GM18861 (cell line): ENCODE data around the gene PHF21B.
"Not testable (repeated sequence)": the region's sequence is repeated elsewhere in the genome, so short reads cannot be mapped to it uniquely, and the experiment has no call there.

Source experiments
- ATAC-seq: cut with Tn5 transposase; IDR thresholded peaks from one replicate; pipeline ENCODE4 v1.9.1; 2021; ENCODE audit not compliant: unreplicated experiment

PHF21B gene

DNA sequence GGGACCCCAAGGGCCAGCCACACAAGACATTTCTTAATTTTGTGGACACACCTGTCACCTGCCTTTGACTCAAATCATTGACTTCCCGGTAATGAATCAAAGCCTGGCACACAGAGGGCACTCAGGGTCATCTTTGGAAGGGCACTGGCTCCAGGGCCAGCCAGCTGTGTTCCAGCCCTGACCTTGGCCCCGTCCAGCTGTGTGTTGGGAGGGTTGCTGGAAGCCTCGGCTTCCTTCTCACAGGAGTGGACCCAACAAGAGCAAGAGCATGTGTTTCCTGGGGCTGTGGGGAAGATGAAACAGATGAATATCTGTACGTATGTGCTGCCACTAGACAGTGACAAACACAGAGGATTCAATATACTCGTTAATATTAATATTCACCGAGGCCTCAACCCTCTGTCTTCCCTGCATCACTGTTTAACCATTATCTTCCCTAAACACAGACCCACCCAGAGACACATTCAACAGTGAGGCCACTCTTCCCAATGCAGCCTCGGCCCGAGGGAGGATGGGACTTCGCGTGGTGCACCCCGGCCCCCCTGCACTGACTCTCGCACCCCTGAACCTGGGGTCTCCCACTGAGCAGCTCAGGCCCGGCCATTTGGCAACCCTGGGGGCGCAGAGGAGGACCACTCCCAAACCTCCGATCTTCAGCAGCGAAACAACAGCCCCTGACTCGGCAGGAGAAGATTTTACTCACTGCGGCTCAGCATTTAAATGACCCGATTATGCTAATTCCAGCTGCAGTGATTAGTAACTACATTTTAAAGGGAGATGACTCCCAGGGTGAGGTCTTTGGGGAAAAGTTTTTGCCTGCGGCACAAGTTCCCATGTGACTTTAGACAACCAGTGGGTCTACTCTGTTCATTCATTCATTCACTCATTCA is 45.7 kb downstream of the PHF21B start:
- no peak for ATAC-seq

DNA sequence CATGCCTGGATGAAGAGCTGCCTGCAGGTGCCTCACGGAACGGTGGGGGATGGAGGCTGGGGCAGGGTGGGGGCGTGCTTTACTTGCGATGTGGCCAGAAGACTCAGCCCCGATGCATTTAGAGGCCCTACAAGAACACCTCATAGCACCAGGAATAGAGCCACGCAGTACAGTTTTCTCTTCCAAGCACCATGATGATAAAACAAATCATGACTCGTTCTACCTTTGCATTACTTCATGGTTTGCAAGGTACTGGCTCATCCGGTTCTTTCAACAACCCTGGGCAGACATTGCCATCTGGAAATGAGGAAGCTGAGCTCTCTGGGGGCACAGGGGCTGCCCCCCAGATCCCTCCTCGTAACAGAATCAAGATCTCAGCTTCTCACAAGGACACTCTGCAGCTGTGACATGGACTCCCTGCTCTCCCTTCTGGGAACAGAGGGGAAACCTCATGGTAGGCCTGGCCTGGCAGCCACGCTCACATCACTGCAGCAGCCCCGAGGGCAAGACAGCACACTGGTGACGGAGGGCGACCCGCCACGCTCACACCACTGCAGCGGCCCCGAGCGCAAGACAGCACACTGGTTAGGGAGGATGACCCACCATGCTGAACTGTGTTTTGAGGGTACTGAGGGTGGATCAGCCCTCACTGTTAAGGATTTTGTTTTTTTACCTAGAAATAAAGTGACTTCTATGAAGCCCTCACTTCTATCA is 46.9 kb downstream of the PHF21B start:
- ATAC-seq: no peak

DNA sequence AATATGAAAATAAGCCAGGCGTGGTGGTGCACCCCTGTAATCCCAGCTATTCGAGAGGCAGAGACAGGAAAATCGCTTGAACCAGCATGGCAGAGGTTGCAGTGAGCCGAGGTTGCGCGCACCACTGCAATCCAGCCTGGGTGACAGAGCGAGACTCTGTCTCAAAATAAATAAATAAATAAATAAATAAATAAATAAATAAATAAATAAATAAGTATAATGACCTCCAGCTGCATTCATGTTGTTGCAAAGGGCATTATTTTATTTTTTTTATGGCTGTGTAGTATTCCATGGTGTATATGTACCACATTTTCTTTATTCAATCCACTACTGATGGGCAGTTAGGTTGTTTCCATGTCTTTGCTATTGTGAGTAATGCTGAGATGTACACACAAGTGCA is 48.1 kb downstream of the PHF21B start:
- not testable (repeated sequence) for ATAC-seq

DNA sequence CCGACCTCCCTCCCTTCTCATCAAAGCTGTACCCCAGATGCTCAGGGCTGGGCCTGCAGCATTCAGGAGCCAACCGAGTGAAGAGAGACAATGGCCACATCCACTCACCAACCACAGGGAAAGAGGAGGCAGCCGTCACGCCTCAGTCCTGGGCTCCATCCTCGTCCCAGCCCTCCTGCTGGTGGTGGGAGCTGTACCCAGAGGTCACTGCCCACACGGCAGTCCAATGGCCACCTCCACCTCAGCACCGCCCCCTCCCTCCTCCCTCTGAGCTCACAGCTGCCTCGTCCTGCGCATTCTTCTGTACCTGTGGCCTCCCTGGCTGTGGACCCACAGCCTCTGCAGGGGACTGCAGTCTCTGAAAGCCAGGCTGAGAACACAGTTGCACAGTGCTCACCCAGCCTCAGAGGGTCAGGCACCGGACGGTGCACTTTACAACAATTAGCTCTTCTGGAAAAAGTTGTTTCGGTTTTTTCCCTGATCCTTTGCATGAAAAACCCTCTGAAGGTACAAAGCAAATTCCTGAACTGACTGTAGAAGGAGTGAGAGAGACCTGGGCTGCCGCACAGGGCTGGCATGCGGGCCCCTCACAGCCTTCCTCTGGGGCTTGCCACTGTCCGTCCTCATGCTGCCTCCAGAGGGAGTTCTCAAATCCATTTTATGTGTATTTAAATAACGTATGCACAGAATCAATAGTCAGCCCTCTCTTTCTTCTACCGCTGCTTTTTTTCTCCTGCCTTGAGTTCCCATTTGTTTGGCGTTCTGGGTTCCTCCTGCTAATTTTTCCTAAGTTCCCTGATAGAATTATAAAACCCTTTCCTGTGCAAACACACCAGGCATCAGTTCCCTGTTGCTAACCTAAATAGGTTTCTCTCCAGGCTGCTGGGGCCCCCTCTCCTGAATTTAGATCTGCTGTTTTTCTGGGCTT is 52.7 kb downstream of the PHF21B start:
- ATAC-seq: no peak

DNA sequence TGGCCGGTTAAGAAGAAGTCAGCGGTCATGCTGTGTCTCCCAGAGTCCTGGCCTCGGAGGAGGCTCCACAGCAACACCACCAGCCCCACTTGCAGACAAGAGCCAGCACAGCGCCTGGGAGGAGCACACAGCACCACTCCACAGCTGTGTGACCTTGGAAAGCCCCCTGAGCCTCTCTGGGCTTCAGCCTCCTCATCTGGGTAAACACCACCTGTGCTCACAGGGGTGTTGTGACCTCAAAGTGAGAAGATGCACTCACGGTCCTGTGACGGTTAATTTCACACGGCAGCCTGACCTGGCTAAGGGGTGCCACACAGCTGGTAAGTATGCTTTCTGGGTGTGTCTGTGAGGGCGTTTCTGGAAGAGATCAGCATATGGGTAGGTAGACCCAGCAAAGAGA is 54.7 kb downstream of the PHF21B start:
- no peak for ATAC-seq

DNA sequence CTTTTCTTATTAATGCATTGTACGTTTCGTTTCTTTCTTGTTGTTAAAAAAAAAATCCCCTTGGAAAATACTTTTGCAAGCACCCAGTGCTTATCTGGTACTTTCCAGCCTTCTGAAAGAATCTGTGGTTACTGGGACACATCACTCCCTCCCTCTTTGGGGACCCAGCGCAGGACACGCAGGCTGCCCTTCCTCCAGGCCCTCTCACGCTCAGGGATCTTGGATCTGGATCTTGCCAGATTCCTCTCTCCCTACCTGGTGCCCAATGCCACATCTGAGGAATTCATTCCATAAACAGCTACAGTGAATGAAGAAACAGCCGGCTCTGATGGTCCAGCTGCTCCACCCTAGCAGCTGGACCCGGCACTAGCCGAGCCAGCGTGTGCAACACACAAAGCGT is 55.7 kb downstream of the PHF21B start:
- no peak for ATAC-seq

DNA sequence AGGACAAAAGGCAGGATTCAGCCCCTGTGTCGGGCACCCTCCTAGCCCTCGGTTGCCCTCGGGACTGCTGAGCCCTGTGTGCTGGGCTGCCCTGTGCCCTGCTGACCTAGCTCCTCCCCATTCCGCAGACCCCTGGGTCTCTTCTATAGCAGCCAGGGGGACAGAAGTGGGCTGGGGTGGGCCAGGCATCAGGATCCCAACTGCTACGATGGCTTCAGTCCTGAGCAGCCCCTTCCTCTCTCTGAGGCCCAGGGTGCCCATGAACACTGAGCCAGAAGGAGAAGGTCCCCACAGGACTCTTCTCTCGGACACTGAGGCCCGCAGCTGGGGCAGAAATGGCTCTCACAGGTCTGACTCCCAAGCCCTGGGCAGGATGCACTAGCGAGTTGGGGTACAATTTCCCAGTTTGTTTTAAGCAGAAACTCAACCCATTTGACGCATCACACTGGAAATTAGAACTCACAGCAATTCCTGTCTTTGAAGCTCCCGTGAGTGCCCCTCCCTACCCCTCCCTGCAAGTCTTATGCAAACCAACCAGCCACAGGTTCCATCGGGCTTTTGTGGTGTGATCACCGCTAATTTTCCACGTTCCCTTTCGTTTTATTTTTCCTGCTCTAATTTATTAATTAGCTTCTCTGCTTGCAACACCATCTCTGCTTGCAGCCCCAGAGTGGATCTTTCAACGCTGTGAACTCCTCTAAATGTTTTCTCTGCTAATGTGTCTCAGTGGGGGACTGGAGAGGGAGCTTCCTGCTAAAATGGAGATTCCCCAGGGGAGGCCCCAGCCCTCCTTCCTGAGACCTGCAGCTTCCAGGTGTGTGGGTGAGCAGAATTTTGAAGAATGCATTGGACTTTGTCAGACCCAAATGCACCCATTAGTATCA is 56.7 kb downstream of the PHF21B start:
- no peak for ATAC-seq

DNA sequence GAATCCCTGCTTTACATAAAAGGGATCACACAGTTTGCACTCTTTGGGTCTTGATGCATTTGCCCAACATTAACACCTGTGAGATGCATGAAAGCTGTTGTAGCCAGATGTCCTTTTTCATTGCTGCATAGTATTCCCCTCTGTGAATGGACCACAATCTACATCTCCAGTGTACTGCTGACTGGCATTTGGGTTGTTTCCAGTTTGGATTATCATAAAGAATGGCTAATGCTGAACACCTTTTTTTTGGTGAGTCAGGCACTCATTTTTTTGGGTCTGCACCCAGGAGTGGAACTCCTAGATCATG is 58.3 kb downstream of the PHF21B start:
- no peak for ATAC-seq

DNA sequence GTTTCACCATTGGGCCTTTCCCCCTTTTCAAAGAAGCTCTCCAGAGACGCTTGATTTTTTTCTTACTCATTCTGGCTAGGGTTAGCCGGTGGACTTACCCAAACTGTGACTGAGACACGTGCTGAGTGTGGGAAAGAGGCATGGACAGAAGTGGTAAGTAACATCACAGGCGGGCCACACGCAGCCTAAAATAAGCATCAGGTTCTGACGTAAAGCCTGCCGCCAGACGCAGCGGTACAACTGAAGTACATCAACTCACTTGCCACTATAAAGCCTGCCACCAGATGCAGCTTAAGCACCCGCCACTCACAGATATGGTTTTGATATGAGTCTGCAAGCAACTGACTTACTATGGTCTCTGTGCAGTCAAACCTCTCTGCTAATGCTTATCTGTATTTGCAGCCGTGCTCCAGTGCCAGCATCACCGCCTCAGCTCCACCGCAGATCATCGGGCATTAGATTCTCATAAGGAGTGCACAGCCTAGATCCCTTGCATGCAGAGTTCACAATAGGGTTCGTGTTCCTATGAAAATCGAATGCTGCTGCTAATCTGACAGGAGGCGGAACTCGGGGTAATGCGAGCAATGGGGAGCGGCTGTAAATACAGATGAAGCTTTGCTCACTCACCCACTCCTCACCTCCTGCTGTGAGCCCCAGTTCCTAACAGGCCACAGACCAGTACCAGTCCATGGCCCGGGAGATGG is 58.8 kb downstream of the PHF21B start:
- ATAC-seq: no peak

DNA sequence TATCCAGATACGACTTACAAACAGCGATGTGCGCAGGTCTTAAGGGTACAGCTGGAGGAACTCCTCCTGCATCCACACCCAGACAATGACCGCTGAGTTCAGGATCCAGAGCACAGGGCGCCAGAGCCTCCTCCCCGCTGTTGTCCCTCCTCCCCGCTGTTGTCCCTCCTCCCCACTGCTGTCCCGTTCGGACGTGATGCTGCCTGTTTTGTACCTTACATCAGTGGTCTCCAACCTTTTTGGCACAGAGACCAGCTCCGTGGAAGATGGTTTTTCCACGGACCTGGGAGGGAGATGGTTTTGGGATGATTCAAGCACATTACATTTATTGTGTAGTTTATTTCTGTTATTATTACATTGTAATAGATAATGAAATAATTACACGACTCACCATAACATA is 62.0 kb downstream of the PHF21B start:
- ATAC-seq: no peak

DNA sequence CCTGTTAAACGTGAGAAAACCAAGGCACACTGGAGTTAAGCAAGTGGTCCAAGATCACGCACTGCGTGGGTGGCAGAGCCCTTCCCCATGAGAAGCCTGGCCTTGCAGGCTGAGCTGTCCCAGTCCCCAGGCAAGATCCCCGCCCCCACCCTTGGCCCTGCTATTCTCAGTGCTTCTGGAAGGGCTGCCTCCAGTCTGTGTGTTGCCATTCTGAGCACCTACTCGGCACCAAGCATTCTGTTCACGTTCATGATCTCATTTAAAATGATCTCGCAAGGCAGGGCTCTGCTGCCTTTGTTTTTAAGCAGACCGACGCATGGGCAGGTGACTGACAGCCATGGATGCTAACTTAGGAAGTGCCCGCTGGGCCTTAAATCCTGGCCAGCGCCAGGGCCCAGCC is 62.8 kb downstream of the PHF21B start:
- ATAC-seq: no peak

DNA sequence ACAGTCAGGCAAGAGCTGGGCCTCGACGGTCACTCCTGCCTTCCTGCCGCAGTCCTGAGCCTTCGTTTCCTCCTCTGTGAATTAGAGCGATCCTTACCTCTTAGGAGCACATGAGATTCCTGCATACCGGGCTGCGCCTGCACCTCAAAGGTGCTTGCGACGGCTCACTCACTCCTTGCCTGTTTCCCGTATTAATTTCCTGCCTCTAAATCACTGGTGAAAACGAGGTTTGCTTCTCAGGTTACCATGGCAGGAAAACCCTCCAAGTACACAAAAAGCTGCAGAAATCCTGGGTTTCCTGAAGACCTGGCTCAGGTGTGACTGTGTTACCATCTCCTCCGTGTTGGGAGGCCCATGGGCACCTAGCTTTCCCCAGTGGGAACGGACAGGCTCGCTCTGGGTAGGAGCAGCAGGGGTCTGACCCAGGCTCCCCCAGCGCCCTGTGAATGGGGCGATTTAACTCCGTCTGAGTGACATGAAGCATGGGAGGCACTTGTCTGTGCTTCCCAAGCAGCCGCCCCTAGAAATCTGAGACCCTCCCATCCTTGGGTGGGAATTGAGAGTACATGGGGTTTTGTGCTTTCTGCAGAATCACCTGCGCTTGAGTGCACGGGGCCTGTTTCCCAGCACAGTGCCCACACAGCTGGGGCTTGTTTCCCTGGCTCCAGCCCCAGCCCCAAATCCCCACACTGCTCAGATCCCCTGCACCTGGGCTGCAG is 64.8 kb downstream of the PHF21B start:
- ATAC-seq: no peak

DNA sequence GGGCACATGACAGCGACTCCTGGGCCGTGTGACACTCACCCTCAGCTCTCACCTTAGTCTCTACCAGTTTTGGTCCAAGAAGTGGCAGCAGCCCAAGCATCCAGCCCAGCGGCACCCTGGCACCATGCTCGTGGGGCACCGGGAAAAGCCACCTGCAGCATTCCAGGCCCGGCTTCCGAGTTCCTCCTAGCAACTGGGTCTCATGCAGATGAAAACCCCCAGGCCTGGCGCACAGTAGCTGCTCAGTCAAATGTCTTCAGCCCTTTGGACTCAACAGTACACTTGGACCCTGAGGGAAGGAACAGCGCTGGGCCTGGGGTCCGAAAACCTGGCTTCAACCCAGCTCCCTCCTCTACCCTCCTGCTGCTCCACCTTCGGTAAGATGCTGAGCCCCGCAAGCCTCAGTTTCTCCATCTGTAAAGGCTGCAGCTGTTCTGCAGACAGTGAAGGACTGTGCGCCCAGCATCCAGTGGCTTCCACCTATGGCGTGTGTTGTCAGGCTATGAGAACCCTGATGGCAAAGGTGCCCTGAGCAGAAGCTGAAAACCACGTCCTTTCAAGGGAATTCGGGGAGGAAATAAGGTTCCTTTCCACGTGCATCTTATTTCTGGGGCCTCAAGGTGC is 66.0 kb downstream of the PHF21B start:
- ATAC-seq: no peak

DNA sequence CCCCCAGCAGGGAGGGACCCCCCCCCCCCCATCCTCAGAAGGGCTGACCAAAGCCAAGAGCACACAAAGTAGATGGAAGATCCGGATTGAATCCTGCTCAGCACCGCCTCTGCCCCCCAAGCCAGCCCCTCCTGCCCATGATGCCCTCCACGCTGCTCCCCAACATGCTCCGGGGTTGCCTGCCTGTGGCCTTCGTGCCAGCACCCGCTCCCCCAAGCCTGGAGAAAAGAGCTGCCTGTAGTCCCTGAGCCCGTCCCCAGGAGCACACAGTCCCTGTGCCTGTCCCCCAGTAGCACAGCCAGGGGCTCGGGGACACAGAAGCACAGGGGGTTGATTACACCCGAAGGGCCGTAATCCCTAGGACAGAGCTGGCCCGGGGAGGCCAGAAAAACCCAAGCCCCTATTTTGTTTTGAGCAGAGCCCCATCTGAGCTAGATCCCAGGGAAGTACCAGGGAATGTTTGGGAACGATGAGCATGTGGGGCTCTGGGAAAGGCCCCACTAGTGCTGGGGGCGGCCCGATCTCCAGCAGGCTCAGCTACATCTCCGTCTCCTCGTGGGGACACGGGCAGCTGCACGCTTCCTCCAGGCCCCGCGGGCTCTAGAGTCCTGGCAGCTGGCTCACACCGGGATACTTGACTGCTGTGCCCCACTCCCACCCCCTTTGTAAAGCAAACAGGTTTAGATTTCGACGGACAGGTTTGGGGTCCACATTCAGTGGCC is 66.7 kb downstream of the PHF21B start:
- ATAC-seq: no peak

DNA sequence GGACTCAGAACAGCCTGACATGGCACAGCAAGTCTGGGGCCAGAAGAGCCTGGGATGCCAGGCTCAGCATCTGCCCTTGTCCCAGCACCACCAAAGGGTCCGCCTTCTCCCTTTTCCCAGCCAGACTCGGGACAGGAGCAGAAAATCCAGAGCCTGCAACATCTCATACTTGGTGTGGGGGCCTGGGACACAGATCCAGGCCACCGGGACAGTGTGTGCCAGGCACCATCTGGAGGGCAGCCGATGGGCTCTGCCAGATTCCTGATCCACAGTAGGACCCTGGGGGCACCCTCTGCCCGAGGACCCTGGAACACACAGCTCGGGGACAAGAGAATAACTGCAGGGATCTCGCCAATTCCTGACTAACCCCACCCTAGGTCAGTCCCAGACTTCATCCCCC is 67.7 kb downstream of the PHF21B start:
- no peak for ATAC-seq

DNA sequence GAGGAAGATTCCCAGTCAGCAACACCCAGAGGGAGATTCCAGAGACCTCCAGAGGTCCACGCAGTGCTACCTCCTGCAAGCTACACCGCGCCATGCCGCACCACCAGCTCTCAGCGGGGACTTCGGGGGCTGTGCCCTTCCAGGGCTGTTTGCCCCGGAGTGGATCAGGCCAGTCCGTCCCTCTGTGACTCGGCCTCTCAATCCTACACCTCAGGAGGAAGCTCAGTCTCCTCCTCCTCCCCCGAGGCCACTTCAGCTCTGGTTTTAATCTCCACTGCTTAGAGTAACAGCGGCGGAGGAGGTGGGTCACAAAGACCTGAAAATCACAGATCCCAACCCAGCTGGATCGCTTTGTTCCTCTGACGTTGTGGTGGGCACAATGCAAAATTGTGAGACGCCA is 68.6 kb downstream of the PHF21B start:
- no peak for ATAC-seq

DNA sequence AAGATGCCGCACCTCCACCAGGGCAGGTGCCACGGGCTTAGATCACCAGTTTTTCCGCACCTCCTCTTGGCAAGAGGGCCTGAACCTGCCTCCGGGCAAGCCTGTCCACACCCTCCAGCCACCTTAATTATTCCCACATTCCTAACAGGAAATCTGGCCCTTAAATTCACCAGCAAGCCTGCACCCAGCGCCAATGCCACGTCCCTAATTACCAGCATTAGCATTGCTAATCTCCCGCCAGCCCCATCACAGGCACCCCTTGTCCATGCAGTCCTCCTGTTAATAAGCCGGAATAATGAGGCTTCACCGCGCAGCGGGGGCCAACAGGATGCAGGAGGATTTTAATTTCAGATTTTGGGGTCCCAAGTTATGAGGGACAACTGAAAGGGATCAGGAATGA is 69.7 kb downstream of the PHF21B start:
- ATAC-seq: no peak

DNA sequence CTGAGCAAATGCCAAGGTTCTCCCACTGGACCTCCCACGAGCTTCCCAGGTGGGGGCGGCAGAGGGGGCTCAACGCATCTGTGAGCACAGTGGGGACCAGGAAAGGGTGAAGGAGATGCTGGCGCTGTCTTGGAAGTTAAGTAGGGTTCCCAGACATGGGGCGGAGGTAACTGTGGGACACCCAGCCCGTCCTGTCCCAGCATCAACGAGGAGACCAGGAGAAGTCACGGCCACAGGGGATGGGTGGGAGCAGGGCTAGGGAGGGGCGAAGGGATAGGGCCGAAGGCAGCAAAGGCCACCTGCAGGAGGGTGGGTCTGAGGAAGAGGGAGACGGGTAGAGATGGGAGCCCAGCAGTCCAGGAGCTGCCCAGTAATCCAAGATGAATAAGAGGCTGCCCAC is 70.4 kb downstream of the PHF21B start:
- no peak for ATAC-seq
